Common myeloid progenitor, CD34-positive (primary cell): ENCODE results near the gene THUMPD1.
A peak's percentile ranks its signal among the peaks of the same experiment; 100 is the strongest.

Experiments used
- CTCF ChIA-PET: fragments of 350-600 bp; sonication (Branson Sonifier 250); formaldehyde crosslinking; loops from one replicate; lab custom pipeline; 2021; ENCODE audit warnings: antibody characterized with exemption; lab: Charles Lee
- POLR2A ChIA-PET: fragments of 350-600 bp; sonication (Branson Sonifier 250); formaldehyde crosslinking; loops from one replicate; lab custom pipeline; 2021; ENCODE audit warnings: antibody characterized with exemption; lab: Charles Lee
- DNase-seq, 3 donors: peaks; one replicate each; pipeline versions ENCODE4 v3.0.0 to v3.0.0-alpha.2; 2013
- H3K27ac ChIP-seq, 2 experiments: 1 replicate in 1 of 2; 2 replicates in 1 of 2; pipeline ENCODE4 v1.7.0; 2013; ENCODE audit warnings: inconsistent platforms in 2 of 2, low read length in 2 of 2, mild to moderate bottlenecking in 2 of 2, low read depth in 1 of 2, moderate library complexity in 1 of 2; ENCODE audit not compliant: severe bottlenecking in 2 of 2, insufficient read depth in 1 of 2, poor library complexity in 1 of 2
- H3K27me3 ChIP-seq, 5 experiments: replicated peaks in 2 of 5; 1 replicate in 3 of 5; 2 replicates in 2 of 5; pipeline versions ENCODE4 v1.6.1 to v1.7.0; 2013; ENCODE audit warnings: low read length in 4 of 5, mild to moderate bottlenecking in 2 of 5, moderate library complexity in 2 of 5, inconsistent platforms in 1 of 5; ENCODE audit not compliant: insufficient read depth in 5 of 5, control insufficient read depth in 4 of 5
- H3K36me3 ChIP-seq, 4 experiments: 1 replicate in 2 of 4; 2 replicates in 2 of 4; pipeline versions ENCODE4 v1.6.1 to v1.7.0; 2013; ENCODE audit warnings: low read length in 3 of 4, control low read depth in 1 of 4, mild to moderate bottlenecking in 1 of 4; ENCODE audit not compliant: control insufficient read depth in 4 of 4, insufficient read depth in 4 of 4
- H3K4me1 ChIP-seq, 4 experiments: 1 replicate in 3 of 4; 2 replicates in 1 of 4; pipeline versions ENCODE4 v1.6.1 to v1.7.1; 2013; ENCODE audit warnings: low read length in 3 of 4, mild to moderate bottlenecking in 3 of 4, control low read depth in 1 of 4, inconsistent platforms in 1 of 4, moderate library complexity in 1 of 4; ENCODE audit not compliant: control insufficient read depth in 4 of 4, insufficient read depth in 4 of 4; ENCODE audit errors: control extremely low read depth in 1 of 4
- H3K4me3 ChIP-seq, 7 experiments: 1 replicate in 4 of 7; 2 replicates in 3 of 7; pipeline versions ENCODE4 v1.5.1 to v1.7.0; 2013; ENCODE audit warnings: mild to moderate bottlenecking in 7 of 7, low read length in 6 of 7, moderate library complexity in 6 of 7, inconsistent platforms in 2 of 7, low read depth in 2 of 7, control low read depth in 1 of 7; ENCODE audit not compliant: insufficient read depth in 4 of 7, control insufficient read depth in 1 of 7; ENCODE audit errors: extremely low read depth in 1 of 7
- H3K9me3 ChIP-seq, 5 experiments: 1 replicate in 4 of 5; 2 replicates in 1 of 5; pipeline versions ENCODE4 v1.6.1 to v1.7.1; 2013; ENCODE audit warnings: low read length in 4 of 5, mild to moderate bottlenecking in 2 of 5, inconsistent platforms in 1 of 5, low read depth in 1 of 5, moderate library complexity in 1 of 5; ENCODE audit not compliant: control insufficient read depth in 4 of 5, insufficient read depth in 2 of 5; ENCODE audit errors: control extremely low read depth in 1 of 5
- WGBS: methylation state at CpG from one replicate; pipeline ENCODE4 v1.1.5; 2013; ENCODE audit not compliant: insufficient coverage; 5-methylcytosine and 5-hydroxymethylcytosine counted together

The THUMPD1 gene

GRCh38 chr16:20753727-20754126, 12.1 kb upstream of the THUMPD1 start:
- POLR2A ChIA-PET = no interaction called here
- CTCF ChIA-PET = interaction anchor here (1.6 kb wide), 1 partner anchor 25 kb away, joined by 5 read pairs; no protein-coding TSS in a partner anchor
- peaks cover 0 to 5% (median 0%) of the 10 kb centered on the region in 4 experiments for H3K36me3 ChIP-seq
- no peak for DNase-seq
- H3K27ac ChIP-seq = no peak overlapping the region
- 100% methylated on average over 1 of the region's 1 CpG for WGBS
- H3K9me3 ChIP-seq = peaks cover 0 to 8% (median 4%) of the 10 kb centered on the region in 5 experiments
- no peaks in the 10 kb centered on the region for H3K27me3 ChIP-seq
- H3K4me3 ChIP-seq = no peak overlapping the region
- H3K4me1 ChIP-seq = no peaks in the 10 kb centered on the region

GRCh38 chr16:20750558-20750957, 8.9 kb upstream of the THUMPD1 start:
- Histone ChIP-seq H3K4me3 (no peak overlapping the region), H3K9me3 (peaks cover 0 to 25% (median 10%) of the 10 kb centered on the region in 5 experiments), H3K27me3 (no peaks in the 10 kb centered on the region), H3K36me3 (peaks cover 0 to 5% (median 0%) of the 10 kb centered on the region in 4 experiments), H3K4me1 (peaks cover 0 to 7% (median 6%) of the 10 kb centered on the region in 4 experiments), H3K27ac (no peak overlapping the region)
- ChIA-PET CTCF (interaction anchor here (0.9 to 1.1 kb wide), 2 partner anchors 12 to 30 kb away, joined by 3 read pairs; no protein-coding TSS in a partner anchor), POLR2A (interaction anchor here (0.6 kb wide), 1 partner anchor 61 kb away, joined by 5 read pairs; no protein-coding TSS in a partner anchor)
- no CpG with 5 or more reads among the region's 1 CpG for WGBS
- no peak for DNase-seq

DNA sequence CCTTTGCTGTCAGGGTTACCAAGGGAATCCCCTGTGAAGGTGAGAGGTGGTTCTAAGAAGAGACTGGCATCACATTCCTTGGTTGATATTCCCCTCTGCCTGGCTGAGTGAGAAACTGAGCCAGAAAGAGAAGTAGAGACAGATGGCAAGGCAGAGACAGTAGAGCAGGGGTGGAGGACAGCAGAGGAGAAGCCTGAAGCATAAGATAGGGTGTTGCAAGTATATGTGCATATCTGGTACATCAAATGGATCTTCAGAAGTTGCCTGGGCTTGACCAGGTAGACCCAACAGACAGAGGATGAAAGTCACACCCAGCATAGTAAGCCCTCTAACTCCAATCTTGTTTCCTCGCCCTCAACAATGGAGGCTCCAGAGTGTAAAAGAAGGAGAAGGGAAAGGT, 7.9 kb upstream of the THUMPD1 start:
- peaks cover 0 to 25% (median 9%) of the 10 kb centered on the region in 5 experiments for H3K9me3 ChIP-seq
- H3K27me3 ChIP-seq = no peaks in the 10 kb centered on the region
- H3K4me1 ChIP-seq = peaks cover 0 to 17% (median 14%) of the 10 kb centered on the region in 4 experiments
- ChIA-PET CTCF (no interaction called here), POLR2A (no interaction called here)
- no peak overlapping the region for H3K27ac ChIP-seq
- H3K4me3 ChIP-seq = no peak overlapping the region
- no CpG with 5 or more reads among the region's 1 CpG for WGBS
- H3K36me3 ChIP-seq = peaks cover 0 to 5% (median 0%) of the 10 kb centered on the region in 4 experiments
- DNase-seq = no peak

DNA sequence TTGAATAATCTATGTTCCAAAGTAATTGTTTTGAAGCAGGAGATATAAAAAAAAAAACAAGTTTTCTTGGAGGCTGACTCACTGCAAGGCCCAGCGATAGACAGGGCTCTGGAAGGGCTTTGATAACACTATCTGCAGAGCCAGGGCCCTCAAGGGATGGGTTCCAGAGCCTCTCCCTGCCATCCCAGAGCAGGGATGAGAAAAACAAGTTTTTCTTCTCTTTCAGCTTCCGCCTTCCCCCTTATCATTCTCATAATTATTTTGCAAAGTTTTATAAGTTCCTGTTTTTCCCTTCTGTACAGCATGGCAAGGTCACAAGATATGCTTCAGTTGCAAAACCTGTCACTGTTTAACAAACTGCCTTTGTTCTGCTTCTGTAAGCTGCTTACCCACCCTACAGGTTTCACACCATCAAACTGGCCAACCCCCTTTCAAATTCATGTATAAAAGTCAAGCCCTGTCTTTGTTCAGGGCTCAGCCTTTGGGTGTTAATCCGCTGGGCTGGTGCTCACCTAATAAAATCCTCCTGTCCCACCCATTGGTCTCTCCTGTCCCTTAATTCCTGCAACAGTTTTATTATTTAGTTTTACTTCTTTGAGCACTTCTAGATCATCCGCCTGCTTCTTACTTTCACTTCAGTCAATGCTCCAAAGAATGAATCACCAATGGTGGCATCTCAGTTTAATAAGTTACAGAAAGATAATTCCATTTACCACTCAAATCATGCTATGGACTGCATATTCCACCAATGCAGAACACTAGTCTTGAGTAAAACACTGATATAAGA, 5.6 kb upstream of the THUMPD1 start:
- Histone ChIP-seq H3K9me3 (peaks cover 0 to 25% (median 9%) of the 10 kb centered on the region in 5 experiments), H3K4me3 (no peak overlapping the region), H3K27me3 (no peaks in the 10 kb centered on the region), H3K4me1 (peaks cover 5 to 33% (median 31%) of the 10 kb centered on the region in 4 experiments), H3K36me3 (peaks cover 0 to 5% (median 0%) of the 10 kb centered on the region in 4 experiments), H3K27ac (peak overlapping the region in 1 of 2 experiments; percentile 77)
- CTCF ChIA-PET = interaction anchor here (0.6 to 0.9 kb wide), 2 partner anchors 11 to 1566 kb away, joined by 3 read pairs; no protein-coding TSS in a partner anchor
- DNase-seq = peak; percentile 38 to 89 (median 74)
- POLR2A ChIA-PET = no interaction called here
- 63% methylated on average over 3 of the region's 4 CpGs for WGBS

- ChIA-PET CTCF (interaction anchor here (2.3 kb wide), 1 partner anchor 18 kb away, joined by 9 read pairs; the partner anchor contains the start of gene ACSM3), POLR2A (interaction anchor here (0.6 kb wide), 1 partner anchor 58 kb away, joined by 3 read pairs; no protein-coding TSS in a partner anchor)
- H3K4me1 ChIP-seq = peaks cover 5 to 37% (median 35%) of the 10 kb centered on the region in 4 experiments
- peaks cover 0 to 25% (median 9%) of the 10 kb centered on the region in 5 experiments for H3K9me3 ChIP-seq
- no peaks in the 10 kb centered on the region for H3K27me3 ChIP-seq
- peaks cover 0 to 5% (median 0%) of the 10 kb centered on the region in 4 experiments for H3K36me3 ChIP-seq
- H3K4me3 ChIP-seq = peak overlapping the region in 1 of 7 experiments; percentile 17
- WGBS = 88% methylated on average over 1 of the region's 3 CpGs
- H3K27ac ChIP-seq = peak overlapping the region in 1 of 2 experiments; percentile 77
- no peak for DNase-seq
Observed at GRCh38 chr16:20746461-20746860, 4.8 kb upstream of the THUMPD1 start.

DNA sequence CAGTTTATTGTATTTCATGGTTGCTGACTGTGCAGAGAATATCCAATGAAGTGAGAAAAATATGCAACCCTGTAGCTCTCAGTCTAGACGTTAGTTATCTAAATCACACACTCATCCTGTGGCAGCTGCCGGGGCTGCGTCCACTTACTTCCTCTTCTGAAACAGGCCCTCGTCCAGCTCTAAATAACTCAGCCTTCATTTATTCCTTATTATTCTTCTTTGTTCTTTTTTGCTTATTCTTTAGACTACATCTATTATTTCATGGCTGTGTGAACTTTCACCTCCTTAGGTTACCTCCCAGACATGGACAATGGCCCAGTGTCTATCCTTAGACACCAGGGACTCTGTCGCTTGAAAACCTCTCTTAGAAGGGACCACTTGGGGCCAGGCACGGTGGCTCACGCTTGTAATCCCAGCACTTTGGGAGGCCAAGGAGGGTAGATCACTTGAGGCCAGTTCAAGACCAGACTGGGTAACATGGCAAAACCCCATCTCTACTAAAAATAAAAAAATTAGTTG, 3.4 kb upstream of the THUMPD1 start:
- Histone ChIP-seq H3K4me3 (peak overlapping the region in 2 of 7 experiments; percentile 31 to 33), H3K36me3 (peaks cover 0 to 5% (median 0%) of the 10 kb centered on the region in 4 experiments), H3K27me3 (no peaks in the 10 kb centered on the region), H3K4me1 (peaks cover 11 to 48% (median 46%) of the 10 kb centered on the region in 4 experiments), H3K9me3 (peaks cover 0 to 25% (median 9%) of the 10 kb centered on the region in 5 experiments), H3K27ac (peak overlapping the region in 1 of 2 experiments; percentile 80)
- DNase-seq = peak; percentile 84 to 98 (median 95)
- WGBS = 0% methylated on average over 4 of the region's 7 CpGs
- POLR2A ChIA-PET = interaction anchor here (0.6 kb wide), 1 partner anchor 20 kb away, joined by 3 read pairs; no protein-coding TSS in a partner anchor
- CTCF ChIA-PET = interaction anchor here (1.2 to 2.3 kb wide), 2 partner anchors 20 to 30 kb away, joined by 4 to 9 read pairs; partner anchors contain the start of gene ACSM3
